CD4-positive, alpha-beta T cell treated with Interleukin-4 for 4 hours (primary cell): Measurements from ENCODE around the gene MMP14.
A peak's percentile ranks its signal among the peaks of the same experiment; 100 is the strongest.

Experiments used
- DNase-seq: peaks from one replicate; pipeline ENCODE4 v3.0.0-alpha.2; 2020

The MMP14 gene

DNA sequence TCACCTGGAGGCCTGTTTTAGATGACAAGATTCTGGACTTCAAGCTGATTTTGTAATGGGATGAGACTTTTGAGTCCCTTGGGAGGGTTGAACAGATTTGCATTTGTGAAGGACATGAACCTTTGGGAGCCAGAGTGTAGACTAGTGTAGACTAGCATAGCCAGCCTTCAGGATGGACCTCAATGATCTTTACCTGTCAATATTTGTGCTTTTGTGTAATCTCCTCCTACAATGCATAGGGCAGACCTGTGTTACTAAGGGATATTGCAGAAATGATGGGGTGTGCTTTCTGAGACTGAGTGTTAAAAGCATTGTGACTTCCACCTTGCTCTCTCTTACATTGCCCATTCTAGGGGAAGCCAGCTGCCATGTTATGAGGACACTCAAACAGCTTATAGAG lies 25.3 kb downstream of the MMP14 start:
- no peak for DNase-seq

DNA sequence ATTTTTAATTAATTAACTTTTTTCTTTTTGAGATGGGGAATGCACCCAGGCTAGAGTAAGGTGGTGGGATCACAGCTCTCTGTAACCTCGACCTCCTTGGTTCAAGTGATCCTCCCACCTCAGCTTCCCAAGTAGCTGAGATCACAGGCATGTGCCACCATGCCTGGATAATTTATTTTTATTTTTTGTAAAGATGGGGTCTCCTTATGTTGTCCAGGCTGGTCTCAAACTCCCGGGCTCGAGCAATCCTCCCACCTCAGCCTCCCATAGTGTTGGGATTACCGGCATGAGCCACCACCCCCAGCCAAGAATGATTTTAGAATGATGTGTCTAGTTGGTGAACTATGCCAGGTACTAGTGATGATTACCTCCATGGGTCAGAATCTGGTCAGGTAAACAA lies 28.6 kb downstream of the MMP14 start:
- no peak for DNase-seq

DNA sequence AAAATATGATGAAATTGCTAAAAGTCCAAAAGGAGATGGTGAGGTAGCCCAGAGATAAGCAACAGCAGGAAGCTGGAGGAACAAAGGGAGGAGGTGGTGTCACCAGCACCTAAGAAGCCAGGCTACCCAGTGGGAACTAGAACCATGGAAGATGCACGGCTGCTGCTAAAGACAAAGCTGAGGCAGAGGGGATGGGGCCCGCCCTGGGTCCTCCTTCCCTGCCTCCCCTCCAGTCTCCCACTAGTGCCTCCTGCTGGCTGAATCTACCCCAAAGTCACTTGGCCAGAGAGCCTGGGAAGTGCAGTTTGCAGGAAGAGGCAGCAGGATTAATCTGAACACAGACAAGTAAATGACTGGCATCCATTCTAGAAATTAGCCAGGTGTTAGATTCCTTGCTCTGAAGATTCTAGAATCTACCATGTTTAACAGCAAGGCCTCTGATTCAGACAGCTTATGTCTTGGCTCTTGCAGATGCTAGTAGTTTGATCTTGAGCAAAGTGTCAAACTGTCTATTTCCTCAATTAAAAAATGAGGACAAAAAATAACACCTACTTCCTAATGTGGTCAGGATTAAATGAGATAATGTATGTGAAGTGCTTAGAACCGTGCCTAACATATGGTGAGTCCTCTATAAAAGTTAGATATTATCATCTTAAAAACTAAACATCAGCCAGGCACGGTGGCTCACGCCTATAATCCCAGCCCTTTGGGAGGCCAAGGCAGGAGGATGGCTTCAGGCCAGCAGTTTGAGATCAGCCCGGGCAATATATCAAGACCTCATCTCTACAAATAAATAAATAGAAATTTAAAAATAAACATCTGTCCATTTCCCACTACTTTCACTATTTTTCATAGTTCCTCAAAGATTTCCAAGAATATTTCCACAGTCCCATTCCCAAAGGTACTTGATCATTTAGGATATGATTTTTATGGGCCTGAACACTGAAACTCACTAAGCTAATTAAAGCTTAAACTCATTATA lies 29.3 kb downstream of the MMP14 start:
- no peak for DNase-seq

DNA sequence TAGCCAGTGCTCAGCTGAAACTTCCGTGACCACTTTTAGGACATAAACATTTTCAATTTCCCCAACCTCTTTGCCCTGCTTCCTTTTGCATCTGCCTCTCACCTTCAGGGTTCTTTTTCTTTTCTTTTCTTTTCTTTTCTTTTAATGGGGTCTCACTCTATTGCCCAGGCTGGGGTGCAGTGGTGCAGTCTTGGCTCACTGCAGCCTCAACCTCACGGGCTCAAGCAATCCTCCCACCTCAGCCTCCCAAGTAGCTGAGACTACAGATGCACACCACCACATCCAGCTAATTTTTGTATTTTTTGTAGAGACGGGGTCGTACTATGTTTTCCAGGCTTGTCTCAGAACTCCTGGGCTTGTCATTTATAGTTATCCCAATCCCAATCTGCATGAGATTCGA lies 30.5 kb downstream of the MMP14 start:
- DNase-seq = no peak

DNA sequence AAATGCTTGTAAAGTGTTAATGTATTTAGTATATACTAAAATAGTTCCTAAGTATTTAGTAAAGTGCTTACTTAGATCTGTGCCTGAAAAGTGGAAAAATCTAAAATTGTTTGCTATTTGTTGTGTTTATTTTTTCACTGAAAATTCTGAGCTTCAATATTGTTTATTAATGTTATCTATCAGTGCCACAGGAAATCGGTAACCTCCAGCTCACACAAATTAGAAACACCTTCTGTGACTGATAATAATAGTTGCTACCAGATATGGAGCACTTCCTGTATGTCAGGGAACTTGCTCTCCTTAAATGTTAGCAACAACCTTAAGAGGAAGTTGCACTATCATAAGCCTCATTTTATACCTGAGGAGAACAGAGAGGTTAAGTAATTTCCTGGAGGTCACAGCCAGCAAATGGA lies 34.4 kb downstream of the MMP14 start:
- peak; percentile 90 for DNase-seq

DNA sequence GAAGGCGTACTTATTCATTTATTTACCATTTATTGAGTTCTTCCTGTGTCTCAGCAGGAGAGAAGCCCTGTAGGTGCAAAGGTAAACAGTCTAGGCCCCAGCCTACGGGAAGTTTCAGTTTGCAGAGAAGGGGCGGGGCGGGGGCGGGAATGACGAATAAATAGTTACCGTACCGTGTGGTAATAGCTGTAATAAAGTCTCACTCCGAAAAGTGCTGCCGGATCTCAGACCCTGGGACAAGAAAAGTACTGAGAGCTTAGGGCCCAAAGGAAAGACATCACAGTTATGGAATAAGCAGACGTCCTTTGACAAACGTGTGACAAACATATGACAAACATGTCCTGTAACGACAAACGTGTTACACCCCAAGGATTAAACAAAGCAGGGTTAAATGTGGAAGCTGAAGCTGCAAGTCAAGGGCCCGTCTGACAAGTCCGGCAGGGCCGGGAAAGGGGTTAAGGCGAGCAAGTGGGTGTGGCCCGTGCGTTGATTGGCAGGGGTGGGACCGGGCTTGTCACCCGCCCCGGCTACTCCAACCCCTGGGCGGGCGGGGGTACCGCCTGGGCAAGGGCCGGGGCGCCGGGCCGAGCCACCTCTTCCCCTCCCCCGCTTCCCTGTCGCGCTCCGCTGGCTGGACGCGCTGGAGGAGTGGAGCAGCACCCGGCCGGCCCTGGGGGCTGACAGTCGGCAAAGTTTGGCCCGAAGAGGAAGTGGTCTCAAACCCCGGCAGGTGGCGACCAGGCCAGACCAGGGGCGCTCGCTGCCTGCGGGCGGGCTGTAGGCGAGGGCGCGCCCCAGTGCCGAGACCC lies 35.0 kb downstream of the MMP14 start, which contains the start of gene LRP10:
Gene LRP10, plus strand, starts transcription at position 517 of the 809 bp plus-strand sequence. CDS start 564 bp downstream, outside the sequence.
- DNase-seq = peak; percentile 82

DNA sequence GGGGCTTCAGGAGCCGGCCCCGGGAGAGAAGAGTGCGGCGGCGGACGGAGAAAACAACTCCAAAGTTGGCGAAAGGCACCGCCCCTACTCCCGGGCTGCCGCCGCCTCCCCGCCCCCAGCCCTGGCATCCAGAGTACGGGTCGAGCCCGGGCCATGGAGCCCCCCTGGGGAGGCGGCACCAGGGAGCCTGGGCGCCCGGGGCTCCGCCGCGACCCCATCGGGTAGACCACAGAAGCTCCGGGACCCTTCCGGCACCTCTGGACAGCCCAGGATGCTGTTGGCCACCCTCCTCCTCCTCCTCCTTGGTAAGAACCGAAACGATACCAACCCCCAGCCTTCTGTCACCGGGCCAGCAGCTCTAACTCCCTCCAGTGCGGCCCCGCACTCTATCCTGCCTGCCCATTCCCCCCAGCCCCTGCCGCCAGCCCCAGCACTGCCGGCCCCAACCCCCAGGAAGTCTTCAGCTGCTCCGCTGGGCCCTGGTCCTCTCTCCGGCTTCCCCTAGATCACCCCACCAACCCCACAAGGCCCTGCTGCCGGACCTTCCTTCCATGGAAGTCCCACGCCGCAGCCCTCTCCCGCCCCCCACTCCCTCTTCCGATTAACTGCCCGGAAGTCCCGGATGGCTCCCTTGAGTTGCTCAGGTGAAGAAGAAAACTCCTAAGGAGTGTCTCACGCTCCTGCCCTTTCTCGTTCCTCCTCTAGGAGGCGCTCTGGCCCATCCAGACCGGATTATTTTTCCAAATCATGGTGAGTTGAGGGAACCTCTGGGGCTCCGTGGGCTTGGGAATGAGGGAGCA lies 35.8 kb downstream of the MMP14 start:
- DNase-seq = peak; percentile 73

DNA sequence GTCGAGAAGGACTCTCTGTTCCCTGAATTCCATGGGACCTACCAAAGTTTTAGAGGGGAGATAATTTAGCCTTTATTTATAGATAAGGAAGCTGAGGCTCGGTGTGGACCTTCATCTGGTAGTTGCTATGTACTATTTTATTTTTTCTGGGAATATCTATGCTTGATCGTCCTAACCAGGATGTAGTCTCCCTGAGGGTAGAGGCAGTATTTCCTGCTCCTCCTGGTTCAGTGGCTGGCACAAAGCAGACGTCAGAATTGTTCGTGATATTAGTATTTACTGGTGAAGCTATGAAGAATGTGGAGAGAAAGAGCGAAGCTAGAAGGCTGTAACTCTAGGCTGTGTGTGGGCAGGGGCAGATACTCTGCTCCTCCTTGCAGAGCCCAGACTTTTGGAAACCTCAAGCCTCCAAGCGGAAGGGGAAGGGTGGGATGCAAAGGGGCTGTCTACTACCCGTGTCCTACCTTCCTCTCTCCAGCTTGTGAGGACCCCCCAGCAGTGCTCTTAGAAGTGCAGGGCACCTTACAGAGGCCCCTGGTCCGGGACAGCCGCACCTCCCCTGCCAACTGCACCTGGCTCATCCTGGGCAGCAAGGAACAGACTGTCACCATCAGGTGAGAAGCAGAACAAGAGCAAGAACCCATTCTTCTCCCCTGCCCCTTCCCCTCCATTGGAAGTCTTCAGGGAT lies 36.6 kb downstream of the MMP14 start:
- DNase-seq = no peak

DNA sequence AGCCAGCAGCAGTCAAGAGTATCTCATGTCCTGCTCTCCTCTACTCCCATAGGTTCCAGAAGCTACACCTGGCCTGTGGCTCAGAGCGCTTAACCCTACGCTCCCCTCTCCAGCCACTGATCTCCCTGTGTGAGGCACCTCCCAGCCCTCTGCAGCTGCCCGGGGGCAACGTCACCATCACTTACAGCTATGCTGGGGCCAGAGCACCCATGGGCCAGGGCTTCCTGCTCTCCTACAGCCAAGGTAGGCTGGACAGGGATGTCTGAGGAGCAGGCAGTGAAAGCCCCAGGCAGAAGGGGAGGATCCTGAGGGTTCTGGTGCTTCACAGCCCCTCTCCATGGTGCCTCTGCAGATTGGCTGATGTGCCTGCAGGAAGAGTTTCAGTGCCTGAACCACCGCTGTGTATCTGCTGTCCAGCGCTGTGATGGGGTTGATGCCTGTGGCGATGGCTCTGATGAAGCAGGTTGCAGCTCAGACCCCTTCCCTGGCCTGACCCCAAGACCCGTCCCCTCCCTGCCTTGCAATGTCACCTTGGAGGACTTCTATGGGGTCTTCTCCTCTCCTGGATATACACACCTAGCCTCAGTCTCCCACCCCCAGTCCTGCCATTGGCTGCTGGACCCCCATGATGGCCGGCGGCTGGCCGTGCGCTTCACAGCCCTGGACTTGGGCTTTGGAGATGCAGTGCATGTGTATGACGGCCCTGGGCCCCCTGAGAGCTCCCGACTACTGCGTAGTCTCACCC lies 38.8 kb downstream of the MMP14 start:
- DNase-seq = no peak

DNA sequence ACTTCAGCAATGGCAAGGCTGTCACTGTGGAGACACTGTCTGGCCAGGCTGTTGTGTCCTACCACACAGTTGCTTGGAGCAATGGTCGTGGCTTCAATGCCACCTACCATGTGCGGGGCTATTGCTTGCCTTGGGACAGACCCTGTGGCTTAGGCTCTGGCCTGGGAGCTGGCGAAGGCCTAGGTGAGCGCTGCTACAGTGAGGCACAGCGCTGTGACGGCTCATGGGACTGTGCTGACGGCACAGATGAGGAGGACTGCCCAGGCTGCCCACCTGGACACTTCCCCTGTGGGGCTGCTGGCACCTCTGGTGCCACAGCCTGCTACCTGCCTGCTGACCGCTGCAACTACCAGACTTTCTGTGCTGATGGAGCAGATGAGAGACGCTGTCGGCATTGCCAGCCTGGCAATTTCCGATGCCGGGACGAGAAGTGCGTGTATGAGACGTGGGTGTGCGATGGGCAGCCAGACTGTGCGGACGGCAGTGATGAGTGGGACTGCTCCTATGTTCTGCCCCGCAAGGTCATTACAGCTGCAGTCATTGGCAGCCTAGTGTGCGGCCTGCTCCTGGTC lies 39.4 kb downstream of the MMP14 start:
- DNase-seq = no peak

DNA sequence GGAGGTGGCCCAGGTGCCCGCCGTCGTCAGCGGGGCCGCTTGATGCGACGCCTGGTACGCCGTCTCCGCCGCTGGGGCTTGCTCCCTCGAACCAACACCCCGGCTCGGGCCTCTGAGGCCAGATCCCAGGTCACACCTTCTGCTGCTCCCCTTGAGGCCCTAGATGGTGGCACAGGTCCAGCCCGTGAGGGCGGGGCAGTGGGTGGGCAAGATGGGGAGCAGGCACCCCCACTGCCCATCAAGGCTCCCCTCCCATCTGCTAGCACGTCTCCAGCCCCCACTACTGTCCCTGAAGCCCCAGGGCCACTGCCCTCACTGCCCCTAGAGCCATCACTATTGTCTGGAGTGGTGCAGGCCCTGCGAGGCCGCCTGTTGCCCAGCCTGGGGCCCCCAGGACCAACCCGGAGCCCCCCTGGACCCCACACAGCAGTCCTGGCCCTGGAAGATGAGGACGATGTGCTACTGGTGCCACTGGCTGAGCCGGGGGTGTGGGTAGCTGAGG lies 40.7 kb downstream of the MMP14 start:
- DNase-seq = no peak

DNA sequence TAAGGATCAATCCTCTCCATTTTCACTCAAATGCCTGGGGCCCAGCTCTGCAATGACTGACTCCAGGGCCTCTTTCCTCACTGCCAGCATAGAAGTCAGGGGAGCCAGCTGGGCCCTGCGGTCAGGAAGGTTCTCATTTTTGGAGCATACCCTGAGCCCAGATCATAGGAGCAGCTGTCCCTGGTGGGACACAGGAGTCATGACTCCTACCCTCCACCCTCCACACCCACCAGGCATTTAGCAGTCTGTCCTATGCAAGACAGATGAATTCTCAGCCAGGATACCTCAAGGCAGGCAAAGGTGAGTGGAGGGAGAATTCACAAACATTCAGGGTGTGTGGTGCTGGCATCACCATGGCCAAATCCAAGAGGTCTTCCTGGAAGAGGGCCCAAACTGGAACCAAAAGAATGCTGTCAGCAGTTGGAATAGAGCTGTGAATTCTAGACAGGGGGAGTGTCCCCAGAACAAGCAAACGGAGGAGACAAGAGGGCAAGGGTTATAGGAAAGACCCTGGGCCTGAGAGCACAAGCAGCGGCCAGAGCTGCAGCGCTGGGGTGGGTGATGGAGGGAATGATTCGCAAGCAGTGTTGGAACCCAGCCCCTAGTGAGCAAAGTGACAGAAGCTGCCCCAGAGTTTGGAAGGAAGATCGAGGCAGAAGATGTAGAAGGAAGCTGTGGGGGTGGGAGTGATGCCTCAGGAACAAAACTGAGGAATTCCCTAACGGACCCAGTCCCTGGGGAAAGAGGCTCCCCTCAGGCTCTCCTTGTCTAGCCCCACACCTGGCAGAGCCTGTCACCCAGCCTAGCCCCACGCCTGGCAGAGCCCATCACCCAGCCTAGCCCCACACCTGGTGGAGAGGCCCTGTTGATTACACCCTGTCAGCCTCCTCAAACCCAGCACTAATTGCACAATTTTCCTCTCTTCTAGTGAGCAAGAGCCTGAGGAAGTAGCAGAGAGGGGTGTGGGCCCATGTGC lies 42.2 kb downstream of the MMP14 start:
- no peak for DNase-seq

DNA sequence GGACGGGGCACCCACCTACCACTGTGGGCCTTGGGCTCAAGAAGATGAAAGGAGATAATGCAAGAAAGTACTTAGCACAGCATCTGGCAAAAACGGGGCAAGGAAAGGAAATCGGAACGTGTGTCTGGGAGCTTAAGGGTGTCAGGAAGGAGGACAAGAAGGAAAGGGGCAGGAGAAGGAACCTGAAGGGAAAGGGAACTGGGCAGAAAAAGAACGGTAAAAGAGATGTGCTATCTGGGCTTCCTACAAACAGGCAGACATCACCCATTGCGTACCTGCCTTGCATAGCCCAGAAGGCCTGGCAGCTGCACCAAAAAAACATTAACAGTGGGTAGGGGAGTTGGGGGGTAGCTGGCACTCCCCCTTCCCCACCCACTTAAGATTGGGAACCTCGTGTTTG lies 45.7 kb downstream of the MMP14 start:
- no peak for DNase-seq

DNA sequence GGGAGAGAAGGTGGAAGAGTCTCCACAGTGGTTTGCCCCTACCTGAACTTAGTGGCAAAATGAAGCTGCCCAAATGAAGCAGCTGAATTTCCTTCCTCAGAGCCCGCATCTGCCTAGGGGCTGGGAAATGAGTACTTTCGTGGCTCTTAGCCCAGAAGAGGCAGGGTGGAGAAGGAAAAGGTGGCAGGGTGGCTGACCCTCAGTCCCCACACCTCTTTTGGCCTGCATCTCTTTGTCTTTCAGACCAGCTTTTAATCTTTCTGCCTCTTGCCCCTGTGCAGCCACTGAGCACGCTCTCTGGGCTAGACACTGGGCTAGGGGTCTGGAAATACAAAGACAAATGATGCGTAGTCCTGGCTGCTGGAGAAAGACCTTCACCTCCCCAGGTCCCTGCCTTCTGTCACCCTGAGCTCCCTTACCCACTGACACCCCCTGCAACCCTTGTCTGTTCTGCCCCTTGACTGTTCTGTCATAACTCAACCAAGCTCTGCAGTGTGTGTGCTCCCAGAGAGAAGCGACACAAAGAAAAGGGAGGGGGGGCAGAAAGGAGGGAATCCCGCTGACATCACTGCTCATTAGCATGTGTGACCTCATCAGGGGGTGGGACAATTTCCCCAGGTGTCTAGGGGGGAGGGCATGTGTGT lies 46.3 kb downstream of the MMP14 start:
- DNase-seq = peak; percentile 37

DNA sequence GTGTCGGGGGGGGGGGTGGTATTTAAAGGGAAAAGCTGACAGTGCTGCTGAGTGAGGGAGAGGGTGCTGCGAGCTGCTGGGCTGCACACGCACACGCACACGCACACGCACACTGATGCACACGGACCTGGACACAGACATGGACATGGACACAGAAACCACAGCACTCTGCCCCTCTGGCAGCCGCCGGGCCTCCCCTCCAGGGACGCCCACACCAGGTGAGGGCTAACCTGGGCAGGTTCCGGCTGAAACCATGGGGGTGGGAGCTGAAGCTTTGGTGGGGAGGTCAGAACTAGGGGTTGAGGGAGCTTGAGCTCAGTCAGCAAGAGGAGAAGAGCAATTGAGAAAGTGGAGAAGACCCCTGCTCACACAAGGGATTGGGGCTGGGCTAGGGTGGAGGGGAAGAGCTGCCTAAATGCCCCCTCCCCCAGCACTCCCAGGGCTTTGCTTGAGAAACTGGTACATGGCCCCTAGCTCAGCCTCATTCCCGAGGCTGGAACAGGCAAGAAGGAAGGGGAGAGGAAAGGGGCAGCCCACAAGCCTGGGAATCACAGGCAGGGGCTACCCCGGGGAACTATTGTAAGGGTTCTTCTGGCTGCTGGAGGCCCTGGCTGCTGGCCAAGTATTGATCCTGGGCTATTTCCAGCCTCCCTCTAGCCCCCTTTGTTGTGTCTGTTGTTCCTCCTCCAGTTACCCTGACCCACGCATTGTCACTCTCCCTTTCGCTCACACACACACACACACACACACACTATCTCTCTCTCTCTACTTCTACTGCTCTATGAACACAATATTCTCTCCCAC lies 47.0 kb downstream of the MMP14 start, which contains the start of gene REM2:
Gene REM2, plus strand, starts transcription at position 50 of the 804 bp plus-strand sequence. Its CDS starts 66 bp downstream, at position 116.
- DNase-seq = no peak

DNA sequence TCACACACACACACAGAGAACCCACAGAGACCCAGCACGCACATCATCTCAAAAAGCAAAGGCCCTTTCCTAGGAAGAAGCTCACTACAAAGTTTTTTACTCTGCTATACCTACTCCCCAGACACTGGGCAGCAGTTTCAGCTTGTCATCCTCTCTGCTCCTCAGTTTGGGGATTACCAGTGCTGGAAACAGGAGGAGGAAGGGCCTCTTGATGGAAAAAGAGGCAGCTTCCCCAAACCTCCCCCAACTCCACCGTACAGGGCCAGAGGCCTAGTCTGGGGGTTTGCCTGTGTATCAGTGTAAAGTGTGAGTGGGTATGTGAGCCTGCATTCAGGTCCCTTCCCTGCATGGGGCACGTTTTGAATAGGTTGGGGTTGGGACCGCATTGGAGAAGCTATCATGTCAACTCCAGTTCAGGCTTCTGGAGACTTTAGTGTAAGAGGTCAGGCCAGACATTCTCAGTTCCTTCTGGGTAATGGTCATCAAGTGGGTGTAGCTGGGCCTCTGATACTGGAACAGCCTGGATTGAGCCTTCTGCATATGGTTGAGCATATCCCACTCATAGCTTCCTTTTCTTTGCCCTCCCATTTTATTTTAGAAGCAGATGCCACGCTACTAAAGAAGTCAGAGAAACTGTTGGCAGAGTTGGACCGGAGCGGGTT lies 47.8 kb downstream of the MMP14 start:
- no peak for DNase-seq

DNA sequence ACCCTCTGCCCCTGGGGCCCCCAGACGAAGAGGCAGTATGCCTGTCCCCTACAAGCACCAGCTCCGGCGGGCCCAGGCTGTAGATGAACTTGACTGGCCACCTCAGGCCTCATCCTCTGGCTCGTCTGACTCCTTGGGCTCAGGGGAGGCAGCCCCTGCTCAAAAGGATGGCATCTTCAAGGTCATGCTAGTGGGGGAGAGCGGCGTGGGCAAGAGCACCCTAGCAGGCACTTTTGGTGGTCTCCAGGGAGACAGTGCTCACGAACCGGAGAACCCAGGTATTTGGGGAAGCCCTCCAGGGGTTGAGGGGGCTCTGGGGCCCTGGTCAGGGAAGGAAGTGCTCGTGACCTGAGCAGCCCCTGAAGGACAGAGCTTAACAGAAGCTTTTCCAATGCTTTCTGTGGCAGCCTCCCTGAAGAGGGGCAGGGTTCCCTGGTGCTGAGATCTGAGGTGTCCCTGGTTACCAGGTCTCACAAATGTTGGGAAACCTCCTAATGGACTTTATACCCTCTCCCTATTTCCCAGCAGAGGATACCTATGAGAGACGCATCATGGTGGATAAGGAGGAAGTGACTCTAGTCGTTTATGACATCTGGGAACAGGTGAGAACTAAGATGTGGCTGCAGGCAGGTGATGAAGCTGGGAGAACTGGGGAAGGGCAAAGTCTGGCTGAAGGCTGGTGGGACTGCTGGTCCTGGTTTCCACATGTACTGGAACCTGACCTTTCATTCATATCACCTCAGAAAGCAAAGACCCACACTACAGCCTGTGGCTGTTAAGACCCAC lies 48.5 kb downstream of the MMP14 start:
- DNase-seq = no peak
